KMS-11 (cell line): ENCODE data around the gene PIP4K2A.

Experiments used
- H2AFZ ChIP-seq: fragments of 200-600 bp; sonication (generic); 2 replicates; pipeline ENCODE4 v1.6.1; 2016; ENCODE audit warnings: antibody characterized with exemption, mixed run types, low read depth
- H3K27ac ChIP-seq: fragments of 200-600 bp; sonication (generic); 2 replicates; pipeline ENCODE4 v1.6.1; 2016; ENCODE audit warnings: mild to moderate bottlenecking, mixed run types
- H3K27me3 ChIP-seq: fragments of 200-600 bp; sonication (generic); 2 replicates; pipeline ENCODE4 v1.6.1; 2017; ENCODE audit warnings: mild to moderate bottlenecking, low read depth, mixed run types, moderate library complexity; ENCODE audit not compliant: insufficient read depth
- H3K36me3 ChIP-seq: fragments of 200-600 bp; sonication (generic); 2 replicates; pipeline ENCODE4 v1.6.1; 2017; ENCODE audit warnings: mild to moderate bottlenecking, mixed run types; ENCODE audit not compliant: insufficient read depth
- H3K4me1 ChIP-seq: fragments of 200-600 bp; sonication (generic); 2 replicates; pipeline ENCODE4 v1.6.1; 2016; ENCODE audit warnings: mild to moderate bottlenecking, low read depth, mixed run types; ENCODE audit not compliant: poor library complexity, severe bottlenecking
- H3K4me2 ChIP-seq: fragments of 200-600 bp; sonication (generic); 2 replicates; pipeline ENCODE4 v1.7.0; 2016; ENCODE audit warnings: mild to moderate bottlenecking, mixed run types
- H3K4me3 ChIP-seq: fragments of 200-600 bp; sonication (generic); IDR thresholded peaks from 2 replicates; pipeline ENCODE4 v1.6.1; 2017; ENCODE audit warnings: low read depth, low read length, mixed read lengths; ENCODE audit not compliant: insufficient read depth
- H3K79me2 ChIP-seq: fragments of 200-600 bp; sonication (generic); 2 replicates; pipeline ENCODE4 v1.6.1; 2016; ENCODE audit warnings: low read depth, mixed run types; ENCODE audit not compliant: insufficient read depth
- H3K9ac ChIP-seq: fragments of 200-600 bp; sonication (generic); 2 replicates; pipeline ENCODE4 v1.6.1; 2016; ENCODE audit warnings: mild to moderate bottlenecking, mixed run types
- H4K20me1 ChIP-seq: fragments of 200-600 bp; sonication (generic); 2 replicates; pipeline ENCODE4 v1.6.1; 2016; ENCODE audit warnings: mild to moderate bottlenecking, mixed run types; ENCODE audit not compliant: insufficient read depth
- CTCF ChIP-seq: fragments of 200-600 bp; sonication (generic); conservative IDR thresholded peaks from 2 replicates; pipeline ENCODE4 v1.6.1; 2017; ENCODE audit warnings: low read depth, mild to moderate bottlenecking, antibody characterized with exemption, low read length, moderate library complexity, mixed read lengths

PIP4K2A gene

GRCh38 chr10:22615101-22615500, 99.3 kb downstream of the PIP4K2A start:
- Histone ChIP-seq H3K9ac (no peak overlapping the region), H3K27me3 (no peaks in the 10 kb centered on the region)

DNA sequence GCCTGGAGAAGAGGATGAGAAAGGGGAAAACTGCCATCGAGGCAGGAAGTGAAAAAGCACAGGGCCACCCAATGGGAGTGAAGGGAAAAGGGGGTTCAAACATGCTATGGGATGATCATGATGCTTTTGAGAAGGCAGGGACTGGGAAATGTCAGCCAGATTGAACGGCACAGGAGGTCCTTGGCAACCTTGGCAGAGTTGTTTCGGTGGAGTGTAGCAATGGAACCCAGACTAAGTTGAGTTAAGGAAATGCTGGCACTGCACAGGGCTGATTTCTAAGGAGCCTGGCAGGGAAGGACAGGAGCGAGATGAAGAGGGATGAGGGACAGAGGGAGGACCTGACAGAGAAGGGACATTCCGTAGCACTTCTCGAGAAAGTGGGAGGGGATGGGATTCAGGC, 101.4 kb downstream of the PIP4K2A start:
- Histone ChIP-seq H4K20me1 (peaks cover 4% of the 10 kb centered on the region; the same call in 1 of the 2 replicates), H3K27ac (no peak overlapping the region), H3K79me2 (peaks cover 51% of the 10 kb centered on the region), H3K4me1 (peaks cover 36% of the 10 kb centered on the region), H3K27me3 (no peaks in the 10 kb centered on the region), H3K9ac (no peak overlapping the region), H2AFZ (no peak overlapping the region), H3K4me2 (no peak overlapping the region), H3K36me3 (peaks cover 4% of the 10 kb centered on the region; the same call in 1 of the 2 replicates), H3K4me3 (no peak overlapping the region)
- TF ChIP-seq CTCF: no peak

More at GRCh38 chr10:22615101-22615500, 99.3 kb downstream of the PIP4K2A start:
- peaks cover 55% of the 10 kb centered on the region for H3K4me1 ChIP-seq
- H2AFZ ChIP-seq: no peak overlapping the region
- no peak overlapping the region for H3K4me3 ChIP-seq
- no peak overlapping the region for H3K27ac ChIP-seq
- peaks cover 71% of the 10 kb centered on the region for H3K79me2 ChIP-seq
- H3K4me2 ChIP-seq: no peak overlapping the region
- no peak for TF ChIP-seq CTCF
- 0 out of 2 replicates have a peak, but pooled peaks cover 4% of the 10 kb centered on the region for H3K36me3 ChIP-seq
- H4K20me1 ChIP-seq: peaks cover 4% of the 10 kb centered on the region; the same call in 1 of the 2 replicates

DNA sequence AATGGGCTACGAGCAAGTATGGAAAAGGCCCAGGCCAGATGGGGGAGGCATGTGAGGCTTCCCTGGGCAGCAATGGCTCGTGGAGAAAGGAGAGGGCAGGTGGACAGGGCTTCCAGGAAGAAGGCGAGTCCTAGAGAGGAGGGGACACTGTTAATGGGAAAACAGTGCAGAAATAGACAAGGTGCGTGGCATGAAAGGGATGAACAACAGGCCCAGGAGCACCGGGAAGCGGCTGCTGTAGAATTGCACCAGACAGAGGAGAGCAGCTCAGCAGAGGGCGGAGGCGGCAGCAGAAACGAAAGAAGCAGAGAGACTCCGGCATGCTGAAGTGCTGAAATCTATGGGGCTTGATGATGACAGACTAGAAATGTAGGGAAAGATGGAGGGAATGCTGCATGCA, 102.1 kb downstream of the PIP4K2A start:
- Histone ChIP-seq H3K27me3 (no peaks in the 10 kb centered on the region), H3K4me3 (no peak overlapping the region), H3K9ac (no peak overlapping the region), H2AFZ (no peak overlapping the region), H3K4me1 (peaks cover 36% of the 10 kb centered on the region), H3K79me2 (peaks cover 44% of the 10 kb centered on the region), H4K20me1 (peaks cover 4% of the 10 kb centered on the region; the same call in 1 of the 2 replicates), H3K4me2 (no peak overlapping the region), H3K27ac (no peak overlapping the region), H3K36me3 (peaks cover 4% of the 10 kb centered on the region; the same call in 1 of the 2 replicates)
- TF ChIP-seq CTCF: no peak

DNA sequence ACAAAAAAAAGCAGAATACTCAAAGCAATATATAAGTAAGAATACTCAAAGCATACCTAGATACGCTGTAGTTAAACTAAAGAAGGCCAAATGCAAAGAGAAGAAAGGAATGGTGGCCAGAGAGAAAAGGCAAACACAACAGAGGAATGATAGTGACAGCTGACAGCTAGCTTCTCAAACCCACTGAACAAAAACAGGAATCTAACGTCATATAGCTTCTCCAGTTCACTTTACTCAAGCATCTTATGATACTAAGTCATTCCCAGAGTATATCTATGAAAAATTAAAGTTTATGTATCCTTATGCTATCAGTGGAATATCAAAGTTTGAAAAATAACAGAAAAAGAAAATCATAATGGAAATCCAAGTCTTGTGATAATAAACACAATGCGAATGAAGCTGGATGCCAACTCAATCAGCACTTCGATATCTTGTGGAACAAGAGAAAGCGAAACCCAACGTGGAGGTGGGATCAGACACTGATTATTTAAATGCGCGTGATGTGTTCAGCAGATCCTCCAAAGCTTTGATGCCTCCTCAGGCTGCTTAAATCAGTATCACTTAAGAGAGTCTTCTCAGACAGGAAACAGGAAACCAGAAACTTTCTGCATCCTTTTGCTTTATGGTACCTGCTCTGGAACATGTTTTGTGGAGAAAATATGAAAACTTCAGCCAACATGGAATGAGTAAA, 102.8 kb downstream of the PIP4K2A start:
- no peaks in the 10 kb centered on the region for H3K27me3 ChIP-seq
- H2AFZ ChIP-seq: no peak overlapping the region
- no peak overlapping the region for H3K4me3 ChIP-seq
- no peak overlapping the region for H3K27ac ChIP-seq
- peaks cover 37% of the 10 kb centered on the region; the same call in 1 of the 2 replicates for H3K79me2 ChIP-seq
- no peak for TF ChIP-seq CTCF
- H3K4me2 ChIP-seq: no peak overlapping the region
- H3K9ac ChIP-seq: no peak overlapping the region
- peaks cover 4% of the 10 kb centered on the region; the same call in 1 of the 2 replicates for H3K36me3 ChIP-seq
- H4K20me1 ChIP-seq: peaks cover 1% of the 10 kb centered on the region; the same call in 1 of the 2 replicates
- H3K4me1 ChIP-seq: peaks cover 37% of the 10 kb centered on the region
